Measurements from ENCODE around the gene DNMT3B.

DNMT3B gene

DNA sequence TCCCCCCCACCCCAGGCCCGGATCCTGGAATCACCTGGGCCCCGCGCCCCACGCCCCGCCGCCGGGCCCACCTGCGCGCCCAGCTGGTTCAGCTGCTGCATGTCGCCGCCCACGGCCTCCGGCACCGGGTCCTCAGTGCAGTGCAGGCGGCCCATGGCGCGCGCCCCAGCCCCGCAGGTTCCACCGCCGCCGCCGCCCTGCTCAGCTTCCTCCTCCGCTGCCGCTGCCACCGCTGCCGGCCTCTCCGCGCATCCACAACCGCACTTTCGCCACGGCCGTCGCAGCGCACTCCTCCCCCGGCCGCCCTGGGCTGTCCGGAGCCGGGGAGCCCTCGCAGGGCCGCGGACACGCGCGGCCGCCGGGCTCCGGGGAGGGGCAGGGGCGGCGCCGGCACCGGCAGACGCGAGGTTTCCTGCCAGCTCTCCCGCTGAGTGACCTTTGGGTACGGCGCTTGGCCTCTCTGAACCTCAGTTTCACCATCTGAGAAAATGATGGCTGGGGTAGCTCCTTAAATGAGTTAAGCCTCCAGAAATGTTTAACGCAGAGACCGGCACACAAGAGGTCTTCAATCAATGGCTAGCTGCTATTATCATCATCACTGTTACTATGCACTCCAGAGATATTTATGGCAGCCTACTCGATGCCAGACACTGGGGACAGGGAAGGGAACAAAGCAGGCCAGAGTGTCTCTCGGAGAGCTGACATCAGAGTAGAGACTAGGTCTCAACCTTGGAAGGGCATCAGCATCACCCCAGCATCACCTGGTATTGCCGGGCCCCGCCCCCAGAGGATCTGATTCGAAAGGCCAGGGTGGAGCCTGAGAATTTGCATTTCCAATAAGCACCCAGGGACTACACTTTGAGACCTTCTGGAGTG, 18.7 kb upstream of the DNMT3B start, which contains the start of gene COMMD7:
Gene COMMD7 (minus strand): TSS at position 231 of the 876 bp plus-strand sequence. CDS start 76 bp downstream, at position 155.
- peak; percentile 75 for ATAC-seq
- TF ChIP-seq ESRRG (CRISPR knock-in tag; IDR thresholded peaks at IDR 0.05), result no peak
- TF ChIP-seq ZNF8 (CRISPR knock-in tag; IDR thresholded peaks at IDR 0.05), result no peak
- no peak for TF ChIP-seq ZC3H10 (CRISPR knock-in tag; IDR thresholded peaks at IDR 0.05)
- TF ChIP-seq ARNTL (CRISPR knock-in tag; IDR thresholded peaks at IDR 0.05; ENCODE audit: borderline replicate concordance, low read depth), result no peak
- no peak for TF ChIP-seq BACH2 (CRISPR knock-in tag; IDR thresholded peaks at IDR 0.05; ENCODE audit: borderline replicate concordance)
- no peak for TF ChIP-seq OSR1 (CRISPR knock-in tag; IDR thresholded peaks at IDR 0.05)

DNA sequence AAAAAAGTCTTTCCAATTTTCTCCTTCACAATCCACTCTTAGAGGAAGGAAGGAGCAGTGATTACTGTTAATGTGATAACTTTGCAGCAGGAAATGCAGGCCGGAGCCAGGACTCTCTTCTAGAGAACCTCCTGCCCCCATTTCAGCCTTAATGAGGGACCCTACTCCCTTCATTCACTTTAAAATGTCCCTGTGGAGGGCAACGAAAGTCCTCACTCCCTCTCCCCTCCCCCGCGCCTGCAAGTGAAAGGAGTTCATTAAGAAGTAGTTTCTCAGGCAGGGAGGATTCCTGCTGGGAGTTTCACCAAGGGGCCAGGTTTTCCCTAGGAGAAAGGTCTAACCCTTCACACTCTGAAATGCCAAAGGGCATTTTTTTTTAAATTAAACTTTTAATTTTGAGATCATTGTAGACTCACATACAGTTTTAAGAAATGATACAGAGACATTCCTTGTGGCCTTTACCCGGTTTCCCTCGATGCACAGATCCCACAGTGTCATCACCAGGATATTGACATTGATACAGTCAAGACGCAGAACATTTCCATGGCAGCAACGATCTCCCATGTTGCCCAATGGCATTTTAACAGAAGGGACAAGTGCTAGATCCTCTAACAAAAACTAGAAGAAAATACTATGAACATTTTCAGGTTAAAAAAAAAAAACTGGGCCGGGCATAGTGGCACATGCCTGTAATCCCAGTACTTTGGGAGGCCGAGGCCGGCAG, 12.1 kb upstream of the DNMT3B start:
- TF ChIP-seq ZNF8 (CRISPR knock-in tag; IDR thresholded peaks at IDR 0.05), result no peak
- TF ChIP-seq, protein P1, sequence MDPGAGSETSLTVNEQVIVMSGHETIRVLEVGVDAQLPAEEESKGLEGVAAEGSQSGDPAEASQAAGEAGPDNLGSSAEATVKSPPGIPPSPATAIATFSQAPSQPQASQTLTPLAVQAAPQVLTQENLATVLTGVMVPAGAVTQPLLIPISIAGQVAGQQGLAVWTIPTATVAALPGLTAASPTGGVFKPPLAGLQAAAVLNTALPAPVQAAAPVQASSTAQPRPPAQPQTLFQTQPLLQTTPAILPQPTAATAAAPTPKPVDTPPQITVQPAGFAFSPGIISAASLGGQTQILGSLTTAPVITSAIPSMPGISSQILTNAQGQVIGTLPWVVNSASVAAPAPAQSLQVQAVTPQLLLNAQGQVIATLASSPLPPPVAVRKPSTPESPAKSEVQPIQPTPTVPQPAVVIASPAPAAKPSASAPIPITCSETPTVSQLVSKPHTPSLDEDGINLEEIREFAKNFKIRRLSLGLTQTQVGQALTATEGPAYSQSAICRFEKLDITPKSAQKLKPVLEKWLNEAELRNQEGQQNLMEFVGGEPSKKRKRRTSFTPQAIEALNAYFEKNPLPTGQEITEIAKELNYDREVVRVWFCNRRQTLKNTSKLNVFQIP (CRISPR knock-in tag; IDR thresholded peaks at IDR 0.05; ENCODE audit: borderline replicate concordance, low read depth), result no peak
- TF ChIP-seq ARNTL (CRISPR knock-in tag; IDR thresholded peaks at IDR 0.05; ENCODE audit: borderline replicate concordance, low read depth), result no peak
- no peak for TF ChIP-seq RARB (CRISPR knock-in tag; IDR thresholded peaks at IDR 0.05)
- no peak for TF ChIP-seq TCF4 (CRISPR knock-in tag; IDR thresholded peaks at IDR 0.05; ENCODE audit: borderline replicate concordance)
- no peak for ATAC-seq

DNA sequence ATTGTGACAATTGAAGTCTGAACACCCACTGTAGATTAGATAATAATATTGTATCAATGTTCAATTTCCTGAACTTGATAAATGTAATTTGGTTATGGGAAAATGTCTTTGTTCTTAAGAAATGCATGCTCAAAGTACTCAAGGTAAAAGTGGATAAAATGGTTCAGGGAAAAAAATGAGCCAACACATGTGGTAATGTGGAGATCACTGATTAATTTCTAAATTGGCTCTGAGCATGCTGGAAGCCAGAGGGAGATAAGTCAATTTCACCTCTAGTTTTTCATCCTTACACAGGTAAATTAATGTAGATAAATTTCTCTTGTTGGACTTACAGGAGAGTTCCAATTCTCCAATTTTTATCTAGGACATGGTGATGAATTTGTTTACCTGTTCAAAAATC, 10.9 kb upstream of the DNMT3B start:
- no peak for ATAC-seq
- TF ChIP-seq ISL1 (CRISPR knock-in tag; IDR thresholded peaks at IDR 0.05) (no peak), ZC3H10 (CRISPR knock-in tag; IDR thresholded peaks at IDR 0.05) (no peak), CSDC2 (CRISPR knock-in tag; IDR thresholded peaks at IDR 0.05) (no peak), ZFP30 (CRISPR knock-in tag; IDR thresholded peaks at IDR 0.05) (no peak)
- TF ChIP-seq, protein P2, sequence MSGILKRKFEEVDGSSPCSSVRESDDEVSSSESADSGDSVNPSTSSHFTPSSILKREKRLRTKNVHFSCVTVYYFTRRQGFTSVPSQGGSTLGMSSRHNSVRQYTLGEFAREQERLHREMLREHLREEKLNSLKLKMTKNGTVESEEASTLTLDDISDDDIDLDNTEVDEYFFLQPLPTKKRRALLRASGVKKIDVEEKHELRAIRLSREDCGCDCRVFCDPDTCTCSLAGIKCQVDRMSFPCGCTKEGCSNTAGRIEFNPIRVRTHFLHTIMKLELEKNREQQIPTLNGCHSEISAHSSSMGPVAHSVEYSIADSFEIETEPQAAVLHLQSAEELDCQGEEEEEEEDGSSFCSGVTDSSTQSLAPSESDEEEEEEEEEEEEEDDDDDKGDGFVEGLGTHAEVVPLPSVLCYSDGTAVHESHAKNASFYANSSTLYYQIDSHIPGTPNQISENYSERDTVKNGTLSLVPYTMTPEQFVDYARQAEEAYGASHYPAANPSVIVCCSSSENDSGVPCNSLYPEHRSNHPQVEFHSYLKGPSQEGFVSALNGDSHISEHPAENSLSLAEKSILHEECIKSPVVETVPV (CRISPR knock-in tag; IDR thresholded peaks at IDR 0.05), result no peak
- TF ChIP-seq, protein P3, sequence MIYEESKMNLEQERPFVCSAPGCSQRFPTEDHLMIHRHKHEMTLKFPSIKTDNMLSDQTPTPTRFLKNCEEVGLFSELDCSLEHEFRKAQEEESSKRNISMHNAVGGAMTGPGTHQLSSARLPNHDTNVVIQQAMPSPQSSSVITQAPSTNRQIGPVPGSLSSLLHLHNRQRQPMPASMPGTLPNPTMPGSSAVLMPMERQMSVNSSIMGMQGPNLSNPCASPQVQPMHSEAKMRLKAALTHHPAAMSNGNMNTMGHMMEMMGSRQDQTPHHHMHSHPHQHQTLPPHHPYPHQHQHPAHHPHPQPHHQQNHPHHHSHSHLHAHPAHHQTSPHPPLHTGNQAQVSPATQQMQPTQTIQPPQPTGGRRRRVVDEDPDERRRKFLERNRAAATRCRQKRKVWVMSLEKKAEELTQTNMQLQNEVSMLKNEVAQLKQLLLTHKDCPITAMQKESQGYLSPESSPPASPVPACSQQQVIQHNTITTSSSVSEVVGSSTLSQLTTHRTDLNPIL (CRISPR knock-in tag; IDR thresholded peaks at IDR 0.05; ENCODE audit: low read depth), result no peak
- TF ChIP-seq, protein P1 (CRISPR knock-in tag; IDR thresholded peaks at IDR 0.05; ENCODE audit: borderline replicate concordance, low read depth), result no peak

DNA sequence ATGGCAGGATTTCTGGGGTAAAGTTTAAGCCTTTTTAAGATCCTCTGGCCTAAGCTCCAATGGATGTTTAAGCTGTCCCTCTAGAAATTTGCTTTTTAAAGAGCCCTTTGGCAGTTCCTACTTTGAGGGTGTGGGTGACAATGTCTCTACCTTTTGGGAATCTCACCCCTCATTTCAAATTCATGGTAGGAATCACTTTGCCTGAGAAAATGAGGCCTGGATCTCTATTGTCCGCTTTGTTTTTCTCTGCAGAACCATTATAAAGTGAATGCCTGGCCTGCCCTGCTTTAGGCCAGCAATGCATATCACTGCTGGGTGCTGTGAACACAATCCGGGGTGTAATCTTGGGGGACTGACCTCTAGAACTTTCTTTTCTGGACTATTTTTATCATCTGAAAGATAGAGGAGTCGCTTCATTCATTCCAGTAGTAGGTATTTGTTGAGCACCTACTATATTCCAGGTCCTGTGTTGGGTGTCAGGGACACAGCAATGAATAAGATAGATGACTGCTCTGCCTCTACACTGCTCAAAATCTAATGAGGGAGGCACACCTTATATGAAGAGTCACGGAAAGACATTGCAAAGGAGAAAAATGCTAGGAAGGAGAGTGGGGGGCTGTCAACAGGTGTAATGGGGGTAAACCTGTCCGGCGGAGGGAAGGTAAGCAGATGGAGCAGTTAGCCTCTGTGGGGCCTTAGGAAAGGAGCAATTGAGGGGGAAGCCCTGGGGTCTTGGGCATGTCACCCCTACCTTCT, 10.3 kb upstream of the DNMT3B start:
- no peak for TF ChIP-seq ZC3H10 (CRISPR knock-in tag; IDR thresholded peaks at IDR 0.05)
- no peak for TF ChIP-seq ZFP30 (CRISPR knock-in tag; IDR thresholded peaks at IDR 0.05)
- TF ChIP-seq ZNF70 (CRISPR knock-in tag; IDR thresholded peaks at IDR 0.05), result no peak
- TF ChIP-seq, protein P4, sequence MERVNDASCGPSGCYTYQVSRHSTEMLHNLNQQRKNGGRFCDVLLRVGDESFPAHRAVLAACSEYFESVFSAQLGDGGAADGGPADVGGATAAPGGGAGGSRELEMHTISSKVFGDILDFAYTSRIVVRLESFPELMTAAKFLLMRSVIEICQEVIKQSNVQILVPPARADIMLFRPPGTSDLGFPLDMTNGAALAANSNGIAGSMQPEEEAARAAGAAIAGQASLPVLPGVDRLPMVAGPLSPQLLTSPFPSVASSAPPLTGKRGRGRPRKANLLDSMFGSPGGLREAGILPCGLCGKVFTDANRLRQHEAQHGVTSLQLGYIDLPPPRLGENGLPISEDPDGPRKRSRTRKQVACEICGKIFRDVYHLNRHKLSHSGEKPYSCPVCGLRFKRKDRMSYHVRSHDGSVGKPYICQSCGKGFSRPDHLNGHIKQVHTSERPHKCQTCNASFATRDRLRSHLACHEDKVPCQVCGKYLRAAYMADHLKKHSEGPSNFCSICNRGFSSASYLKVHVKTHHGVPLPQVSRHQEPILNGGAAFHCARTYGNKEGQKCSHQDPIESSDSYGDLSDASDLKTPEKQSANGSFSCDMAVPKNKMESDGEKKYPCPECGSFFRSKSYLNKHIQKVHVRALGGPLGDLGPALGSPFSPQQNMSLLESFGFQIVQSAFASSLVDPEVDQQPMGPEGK (CRISPR knock-in tag; IDR thresholded peaks at IDR 0.05; ENCODE audit: borderline replicate concordance), result no peak
- TF ChIP-seq GLIS3 (CRISPR knock-in tag; IDR thresholded peaks at IDR 0.05), result no peak
- no peak for TF ChIP-seq OSR1 (CRISPR knock-in tag; IDR thresholded peaks at IDR 0.05)
- no peak for TF ChIP-seq ZNF565 (CRISPR knock-in tag; conservative IDR thresholded peaks at IDR 0.05; ENCODE audit: low read depth)
- TF ChIP-seq, protein P3 (CRISPR knock-in tag; IDR thresholded peaks at IDR 0.05; ENCODE audit: low read depth), result no peak
- TF ChIP-seq, protein P2 (CRISPR knock-in tag; IDR thresholded peaks at IDR 0.05), result no peak
- no peak for TF ChIP-seq ISL1 (CRISPR knock-in tag; IDR thresholded peaks at IDR 0.05)
- no peak for ATAC-seq
